NCI-H1092 (cell line): ENCODE measurements around the gene ATMIN.

Source experiments
- DNase-seq: peaks from one replicate; lab custom pipeline; 2025; lab: John Stamatoyannopoulos, UW

The ATMIN gene

DNA sequence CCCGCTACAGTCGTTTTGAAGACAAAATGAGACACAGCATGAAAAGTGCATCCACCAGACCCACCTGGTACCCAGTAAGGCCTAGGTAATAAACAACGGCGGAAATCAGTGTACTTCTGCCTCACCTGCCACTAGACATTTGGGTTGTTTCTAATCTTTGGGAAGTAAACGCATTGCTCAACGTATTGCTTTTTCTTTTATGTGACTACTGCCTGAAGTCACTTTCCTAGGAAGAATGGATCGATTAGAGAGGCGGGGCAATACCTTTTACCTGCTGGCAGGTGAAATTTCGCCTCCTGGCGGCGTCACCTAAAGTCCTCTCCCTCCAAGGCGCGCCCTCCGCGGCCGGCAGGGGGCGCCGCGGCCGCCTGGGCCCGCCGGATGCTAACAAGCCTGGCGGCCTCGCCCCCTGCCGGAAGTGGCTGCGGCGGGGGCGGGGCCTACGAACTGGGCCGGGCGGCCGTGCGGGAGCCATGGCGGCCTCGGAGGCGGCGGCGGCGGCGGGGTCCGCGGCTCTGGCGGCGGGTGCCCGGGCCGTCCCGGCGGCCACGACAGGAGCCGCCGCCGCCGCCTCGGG is at the start of gene ATMIN:
Gene ATMIN (plus strand): TSS at position 445 of the 577 bp plus-strand sequence. CDS start 29 bp downstream, at position 474.
- DNase-seq: peak; percentile 81

DNA sequence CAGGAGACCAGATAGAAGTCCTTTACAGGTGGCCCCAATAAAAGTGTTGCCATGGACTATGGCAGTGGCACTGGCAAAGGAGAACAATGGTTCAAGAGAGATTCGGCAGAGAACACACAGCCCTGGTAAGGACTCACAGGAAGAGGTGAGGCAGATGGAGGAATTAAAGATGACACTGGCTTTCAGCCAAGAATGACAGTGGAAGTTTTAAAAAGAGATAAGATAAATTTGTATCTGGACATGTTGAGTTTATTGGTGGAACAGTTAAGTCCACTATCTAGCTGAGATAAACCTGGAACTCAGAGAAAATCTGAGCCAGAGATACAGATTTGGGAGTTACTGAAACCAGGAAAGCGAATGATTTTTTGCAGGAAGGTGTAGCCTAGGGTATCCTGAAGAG is 49.1 kb upstream of the ATMIN start:
- DNase-seq: no peak

GRCh38 chr16:80988756-80989155 is 46.9 kb upstream of the ATMIN start:
- DNase-seq: no peak

DNA sequence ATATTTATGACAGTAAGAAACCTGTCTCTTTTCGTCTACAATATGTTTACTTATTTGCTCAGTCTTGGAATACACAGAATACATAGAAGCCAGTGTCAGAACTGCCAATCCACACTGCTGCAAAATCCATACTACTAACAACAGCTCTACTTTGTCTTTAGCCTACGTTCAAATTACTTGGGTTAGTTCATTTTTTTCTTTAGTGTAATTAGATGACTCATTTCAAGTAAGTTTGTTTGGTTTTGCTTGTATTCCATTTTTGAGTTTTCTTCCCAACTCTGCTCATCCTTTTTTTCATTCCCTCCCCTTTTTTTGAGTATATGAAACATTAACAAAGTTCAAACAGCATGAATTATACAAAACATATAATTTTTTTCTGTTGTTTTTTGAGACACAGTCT is 45.8 kb upstream of the ATMIN start:
- no peak for DNase-seq

DNA sequence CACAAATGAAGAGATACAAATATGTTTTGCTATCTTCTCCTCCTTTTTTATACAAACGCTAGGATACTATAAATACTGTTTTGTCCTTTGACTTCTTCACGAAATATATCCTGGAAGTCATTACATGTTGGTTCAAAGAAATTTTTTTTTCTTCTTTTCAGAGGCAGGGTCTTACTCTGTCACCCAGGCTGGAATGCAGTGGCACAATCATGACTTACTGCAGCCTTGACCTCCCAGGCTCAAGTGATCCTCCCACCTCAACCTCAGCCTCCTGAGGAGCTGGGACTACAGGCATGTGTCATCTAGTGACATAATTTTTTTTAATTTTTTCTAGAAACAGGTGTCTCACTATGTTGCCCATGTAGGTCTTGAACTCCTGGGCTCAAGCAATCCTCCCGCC is 45.1 kb upstream of the ATMIN start:
- no peak for DNase-seq

DNA sequence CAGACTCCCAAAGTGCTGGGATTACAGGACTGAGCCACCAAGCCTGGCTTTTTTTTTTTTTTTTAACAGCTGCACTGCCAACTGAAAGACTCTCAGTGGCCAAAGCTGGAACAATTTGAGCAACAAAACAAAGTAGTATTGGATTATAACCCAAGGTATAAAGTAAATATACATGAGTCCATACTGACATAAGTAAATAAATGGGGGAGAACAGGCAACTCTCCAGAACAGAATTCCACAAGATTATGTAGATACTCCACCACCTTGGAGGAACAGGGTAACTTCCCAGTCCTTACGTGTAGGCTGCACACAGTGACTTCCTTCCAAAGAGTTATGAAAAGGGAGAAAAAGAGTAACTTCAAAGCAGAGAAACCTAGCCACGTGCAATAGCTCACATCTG is 44.7 kb upstream of the ATMIN start:
- DNase-seq: no peak

GRCh38 chr16:80991792-80992430 is 43.7 kb upstream of the ATMIN start:
- DNase-seq: no peak

- DNase-seq: no peak
Measured at GRCh38 chr16:80992676-80993293, 42.9 kb upstream of the ATMIN start.

- no peak for DNase-seq
Measured at GRCh38 chr16:80993307-80993706, 42.3 kb upstream of the ATMIN start.

DNA sequence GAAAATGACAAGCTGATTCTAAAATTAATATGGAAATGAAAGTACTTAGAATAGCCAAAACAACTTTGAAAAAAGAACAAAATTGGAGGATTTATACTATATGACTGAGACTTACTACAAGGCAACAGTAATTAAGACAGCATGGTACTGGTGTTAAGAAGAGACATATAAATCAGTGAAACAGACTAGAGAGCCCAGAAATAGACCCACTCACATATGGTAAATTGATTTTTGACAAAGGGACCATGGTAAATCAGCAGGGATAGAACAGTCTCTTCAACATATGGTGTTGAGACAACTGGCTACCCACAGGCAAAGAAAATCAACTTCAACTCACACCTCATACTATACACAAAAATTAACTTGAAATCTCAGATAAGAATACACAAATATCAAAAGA is 41.8 kb upstream of the ATMIN start:
- no peak for DNase-seq

- DNase-seq: no peak
Measured at GRCh38 chr16:80994451-80994850, 41.2 kb upstream of the ATMIN start.

GRCh38 chr16:80996688-80997138 is 38.9 kb upstream of the ATMIN start:
- DNase-seq: no peak

GRCh38 chr16:80997139-80997798 is 38.4 kb upstream of the ATMIN start:
- DNase-seq: no peak

DNA sequence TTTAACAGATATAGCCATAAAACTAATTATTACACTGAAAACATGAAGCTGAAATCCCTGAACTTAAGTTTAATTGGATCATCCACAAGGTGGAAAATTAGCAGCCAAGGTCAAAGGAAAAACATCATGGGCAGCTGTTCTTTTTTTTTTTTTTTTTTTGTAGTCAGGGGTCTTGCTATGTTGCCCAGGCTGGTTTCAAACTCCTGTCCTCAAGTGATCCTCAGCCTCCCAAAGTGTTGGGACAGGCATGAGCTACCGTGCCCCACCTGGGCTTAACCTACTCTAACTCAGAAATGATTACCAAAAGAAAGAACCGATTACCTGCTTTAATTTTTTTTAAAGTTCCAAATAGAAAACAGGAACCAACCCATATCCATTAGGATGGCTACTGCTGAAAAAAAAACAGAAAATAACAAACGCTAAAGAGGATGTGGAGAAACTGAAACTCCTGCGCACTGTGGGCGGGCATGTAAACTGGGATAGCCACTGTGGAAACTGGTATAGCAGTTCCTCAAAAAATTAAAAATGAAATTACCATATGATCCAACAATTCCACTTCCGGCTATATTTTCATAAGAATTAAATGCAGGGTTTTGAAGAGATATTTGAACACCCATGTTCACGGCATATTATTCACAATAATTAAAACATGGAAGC is 37.5 kb upstream of the ATMIN start:
- DNase-seq: no peak

- DNase-seq: no peak
Measured at GRCh38 chr16:81000873-81001272, 34.8 kb upstream of the ATMIN start.

DNA sequence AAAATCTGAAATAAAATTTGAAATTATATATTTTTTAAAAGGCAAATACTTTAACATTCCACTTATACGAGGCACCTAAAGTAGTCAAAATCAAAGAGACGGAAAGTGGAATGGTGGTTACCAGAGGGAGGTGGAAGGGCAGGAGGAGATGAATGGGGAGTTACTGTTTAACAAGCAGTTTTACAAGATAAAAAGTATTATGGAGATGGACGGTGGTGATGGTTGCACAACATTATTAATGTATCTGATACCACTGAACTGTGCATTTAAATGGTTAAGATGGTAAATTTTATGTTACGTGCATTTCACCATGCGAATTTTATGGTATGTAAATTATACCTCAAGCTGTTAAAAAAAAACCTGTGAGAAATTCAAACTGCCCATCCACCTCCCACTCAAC is 34.3 kb upstream of the ATMIN start:
- no peak for DNase-seq

- no peak for DNase-seq
Measured at GRCh38 chr16:81003064-81003463, 32.6 kb upstream of the ATMIN start.

GRCh38 chr16:81003610-81004460 is 31.8 kb upstream of the ATMIN start:
- DNase-seq: no peak

GRCh38 chr16:81004646-81005353 is 30.8 kb upstream of the ATMIN start:
- DNase-seq: peak; percentile 20

- DNase-seq: no peak
Measured at GRCh38 chr16:81005610-81006161, 30.0 kb upstream of the ATMIN start.
